H1 (cell line): ENCODE measurements around the gene CKM. TPM values are rescaled to one million over a fixed set of nuclear protein-coding genes. Genes with fewer than 3 reads are reported as not detected.

Experiments used
- CTCF ChIA-PET: fragments of 300-600 bp; sonication (Branson Sonifier 250); formaldehyde crosslinking; loops from one replicate; lab custom pipeline; 2021; ENCODE audit not compliant: partially characterized antibody; lab: Charles Lee
- POLR2A ChIA-PET: fragments of 300-600 bp; sonication (Branson Sonifier 250); formaldehyde crosslinking; loops from one replicate; lab custom pipeline; 2021; ENCODE audit warnings: inconsistent platforms; ENCODE audit not compliant: partially characterized antibody; lab: Charles Lee
- DNase-seq, 2 experiments: peaks; one replicate each; pipeline versions ENCODE4 v3.0.0 to v3.0.0-alpha.2; 2010 to 2022; ENCODE audit warnings: low spot score in 2 of 2, low read depth in 1 of 2, mixed read lengths in 1 of 2
- FAIRE-seq: peaks from 2 replicates; lab custom pipeline; 2011; peaks lifted over from hg19 to GRCh38; lab: Jason Lieb, UNC
- H2AFZ ChIP-seq: 2 replicates; pipeline ENCODE4 v1.8.1; 2012; ENCODE audit warnings: low read length, inconsistent platforms
- H2AK5ac ChIP-seq: 2 replicates; pipeline ENCODE4 v1.6.1; 2013; ENCODE audit warnings: low read depth, low read length
- H2BK120ac ChIP-seq: replicated peaks from 2 replicates; pipeline ENCODE3; 2013; ENCODE audit warnings: low read depth, low read length, inconsistent platforms
- H2BK12ac ChIP-seq: 2 replicates; pipeline ENCODE4 v1.6.1; 2013; ENCODE audit warnings: low read depth, low read length
- H2BK15ac ChIP-seq: 2 replicates; pipeline ENCODE4 v1.6.1; 2013; ENCODE audit warnings: low read length
- H2BK20ac ChIP-seq: 2 replicates; pipeline ENCODE4 v1.6.1; 2013; ENCODE audit warnings: low read length
- H2BK5ac ChIP-seq: 2 replicates; pipeline ENCODE4 v1.6.1; 2013; ENCODE audit warnings: low read depth, low read length
- H3K14ac ChIP-seq: 2 replicates; pipeline ENCODE4 v1.6.1; 2013; ENCODE audit warnings: inconsistent platforms; ENCODE audit not compliant: insufficient read length
- H3K18ac ChIP-seq: 2 replicates; pipeline ENCODE4 v1.6.1; 2013; ENCODE audit warnings: low read length; ENCODE audit errors: extremely low read depth
- H3K23ac ChIP-seq: 2 replicates; pipeline ENCODE4 v1.6.1; 2013; ENCODE audit warnings: inconsistent platforms; ENCODE audit not compliant: insufficient read length
- H3K23me2 ChIP-seq: 2 replicates; pipeline ENCODE4 v1.6.1; 2013; ENCODE audit warnings: low read depth, low read length
- H3K27ac ChIP-seq: 2 replicates; pipeline ENCODE4 v1.6.1; 2011; ENCODE audit warnings: low read depth, low read length, inconsistent platforms
- H3K27me3 ChIP-seq, 4 experiments: replicated peaks in 1 of 4; 1 replicate in 1 of 4; 2 replicates in 3 of 4; pipeline versions ENCODE4 v1.6.1 to v1.8.1; 2011 to 2013; ENCODE audit warnings: low read length in 3 of 4, mild to moderate bottlenecking in 3 of 4, inconsistent platforms in 2 of 4, mixed read lengths in 2 of 4, moderate library complexity in 1 of 4; ENCODE audit not compliant: control insufficient read depth in 3 of 4, insufficient read depth in 3 of 4; ENCODE audit errors: extremely low read depth in 1 of 4
- H3K36me3 ChIP-seq, 4 experiments: 2 replicates each; pipeline versions ENCODE4 v1.6.1 to v1.8.1; 2011 to 2013; ENCODE audit warnings: mild to moderate bottlenecking in 4 of 4, low read length in 3 of 4, moderate library complexity in 2 of 4, control low read depth in 1 of 4, inconsistent platforms in 1 of 4; ENCODE audit not compliant: insufficient read depth in 4 of 4, control insufficient read depth in 2 of 4
- H3K4ac ChIP-seq: replicated peaks from 2 replicates; pipeline ENCODE3; 2013; ENCODE audit warnings: low read length, low read depth, mixed read lengths, inconsistent platforms; ENCODE audit not compliant: insufficient read length
- H3K4me1 ChIP-seq, 4 experiments: replicated peaks in 1 of 4; 1 replicate in 1 of 4; 2 replicates in 3 of 4; pipeline versions ENCODE4 v1.6.1 to v1.8.1; 2011 to 2013; ENCODE audit warnings: low read length in 3 of 4, inconsistent platforms in 2 of 4, mixed read lengths in 1 of 4; ENCODE audit not compliant: insufficient read depth in 4 of 4, control insufficient read depth in 3 of 4
- H3K4me2 ChIP-seq, 2 experiments: 2 replicates each; pipeline versions ENCODE4 v1.6.1 to v1.8.1; 2011 to 2013; ENCODE audit warnings: low read depth in 2 of 2, low read length in 2 of 2, control low read depth in 1 of 2, inconsistent platforms in 1 of 2, mild to moderate bottlenecking in 1 of 2; ENCODE audit not compliant: insufficient read depth in 1 of 2
- H3K4me3 ChIP-seq, 4 experiments: fragments of 200-600, 300-600 bp in 1 of 4; sonication (generic), shearing (Covaris generic), sonication (Bioruptor Twin) in 1 of 4; 2 replicates each; pipeline versions ENCODE4 v1.5.1 to v1.8.1; 2011 to 2016; ENCODE audit warnings: low read length in 4 of 4, low read depth in 3 of 4, control low read depth in 2 of 4, inconsistent platforms in 2 of 4, mild to moderate bottlenecking in 2 of 4, mixed read lengths in 1 of 4, moderate library complexity in 1 of 4; ENCODE audit not compliant: insufficient read depth in 2 of 4; ENCODE audit errors: extremely low read depth in 1 of 4
- H3K56ac ChIP-seq: replicated peaks from 2 replicates; pipeline ENCODE3; 2013; ENCODE audit warnings: low read depth, mild to moderate bottlenecking, mixed read lengths, low read length, inconsistent platforms; ENCODE audit not compliant: insufficient read length
- H3K79me1 ChIP-seq: 2 replicates; pipeline ENCODE4 v1.6.1; 2013; ENCODE audit warnings: low read depth, low read length, control low read depth
- H3K79me2 ChIP-seq, 2 experiments: 2 replicates each; pipeline versions ENCODE4 v1.6.1 to v1.8.1; 2012 to 2013; ENCODE audit warnings: low read length in 2 of 2, mild to moderate bottlenecking in 2 of 2, inconsistent platforms in 1 of 2; ENCODE audit not compliant: insufficient read depth in 2 of 2, control insufficient read depth in 1 of 2
- H3K9ac ChIP-seq, 4 experiments: replicated peaks in 1 of 4; 1 replicate in 1 of 4; 2 replicates in 3 of 4; pipeline versions ENCODE4 v1.6.1 to v1.8.1; 2011 to 2013; ENCODE audit warnings: low read depth in 3 of 4, low read length in 3 of 4, control low read depth in 2 of 4, mild to moderate bottlenecking in 2 of 4, moderate library complexity in 2 of 4, inconsistent platforms in 1 of 4; ENCODE audit errors: extremely low read depth in 1 of 4
- H3K9me3 ChIP-seq, 2 experiments: 2 replicates each; pipeline versions ENCODE4 v1.6.1 to v1.8.1; 2012 to 2013; ENCODE audit warnings: mild to moderate bottlenecking in 2 of 2, moderate library complexity in 2 of 2, control low read depth in 1 of 2, inconsistent platforms in 1 of 2, low read depth in 1 of 2, low read length in 1 of 2, mixed read lengths in 1 of 2; ENCODE audit not compliant: insufficient read depth in 2 of 2
- H4K20me1 ChIP-seq, 2 experiments: replicated peaks in 1 of 2; 2 replicates each; pipeline versions ENCODE3 to v1.8.1; 2011 to 2013; ENCODE audit warnings: inconsistent platforms in 2 of 2, low read length in 2 of 2, mild to moderate bottlenecking in 1 of 2; ENCODE audit not compliant: insufficient read depth in 2 of 2, control insufficient read depth in 1 of 2
- H4K5ac ChIP-seq: 2 replicates; pipeline ENCODE4 v1.6.1; 2013; ENCODE audit warnings: low read length, low read depth, mixed read lengths, inconsistent platforms; ENCODE audit not compliant: insufficient read length
- H4K8ac ChIP-seq: 2 replicates; pipeline ENCODE4 v1.8.0; 2013; ENCODE audit warnings: mild to moderate bottlenecking, moderate library complexity, low read length, inconsistent platforms; ENCODE audit not compliant: insufficient read depth; ENCODE audit errors: extremely low read depth
- H4K91ac ChIP-seq: replicated peaks from 2 replicates; pipeline ENCODE3; 2013; ENCODE audit warnings: low read length, mixed read lengths, inconsistent platforms; ENCODE audit not compliant: insufficient read length
- GTF2F1 ChIP-seq: IDR thresholded peaks from 2 replicates; pipeline ENCODE4 v1.6.1; 2012; ENCODE audit warnings: low read depth, low read length, improper control_type of control experiment, borderline replicate concordance
- NANOG ChIP-seq: IDR thresholded peaks from 2 replicates; pipeline ENCODE4 v1.6.1; 2011; ENCODE audit warnings: low read length, low read depth, mild to moderate bottlenecking, inconsistent platforms; ENCODE audit not compliant: insufficient read depth, poor library complexity, severe bottlenecking
- WGBS, 2 experiments: shearing (Covaris generic) in 1 of 2; methylation state at CpG; one replicate each; pipeline versions ENCODE4 v1.1.6 to v1.1.7; 2013 to 2015; ENCODE audit warnings: low lambda C conversion rate in 2 of 2, mixed read lengths in 2 of 2, inconsistent platforms in 1 of 2, low coverage in 1 of 2, missing lambda C conversion rate in 1 of 2; ENCODE audit not compliant: insufficient replicate concordance in 2 of 2, insufficient coverage in 1 of 2, insufficient read length in 1 of 2; ENCODE audit errors: extremely low coverage in 1 of 2, missing lambda C conversion rate in 1 of 2; 5-methylcytosine and 5-hydroxymethylcytosine counted together
- polyA plus RNA-seq, 7 experiments: library from polyadenylated mRNA; depleted of rRNA in 3 of 7; stranded (reverse) in 5 of 7; unstranded in 2 of 7; fragments of >200 nt in 5 of 7; fragments of 200-250 nt in 2 of 7; gene quantifications; 1 replicate in 5 of 7; 2 replicates in 1 of 7; 4 replicates in 1 of 7; pipeline versions ENCODE4 v1.2.1 to v1.2.3, GENCODE V29; 2011 to 2013; ENCODE audit warnings: missing spikeins in 2 of 7, mixed read lengths in 2 of 7
- total RNA-seq: library from RNA; stranded (reverse); fragmentation: NEBNext Ultra II Directional; extraction: Animal tissue kit (Norgen Biotek cat#: 25700); gene quantifications from 2 replicates; pipeline ENCODE4 v1.2.1, GENCODE V29; 2021

Gene CKM
- total and polyA plus RNA-seq, 2 of the 8 experiments (the other 6 are each of a cell fraction or from before 2014, with no cell fraction given): 0.08 TPM; not detected in 1

DNA sequence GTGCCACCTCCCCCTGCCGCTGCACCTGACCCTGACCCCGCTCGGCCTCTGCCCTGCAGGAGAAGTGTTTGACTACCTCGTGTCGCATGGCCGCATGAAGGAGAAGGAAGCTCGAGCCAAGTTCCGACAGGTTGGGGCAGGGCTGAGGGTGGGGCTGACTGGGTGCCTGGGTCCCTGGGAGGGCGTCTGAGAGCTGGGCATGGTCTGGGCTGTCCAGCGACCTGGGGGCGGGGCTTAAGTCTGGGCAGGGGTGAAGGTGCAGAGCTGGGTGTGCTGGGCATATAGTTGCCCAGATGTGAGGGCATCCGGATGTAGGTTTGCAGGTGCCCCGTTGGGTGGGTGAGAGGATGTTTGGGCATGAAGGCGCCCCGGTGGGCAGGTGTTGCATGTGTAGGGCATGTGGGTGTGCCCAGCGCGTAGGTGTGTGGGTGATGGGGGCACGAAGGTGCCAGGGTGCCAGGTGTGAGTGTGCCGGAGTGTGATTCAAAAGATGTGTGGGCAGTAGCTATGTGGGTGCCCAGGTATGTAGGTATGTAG is 57.8 kb downstream of the CKM start:
- H2AFZ ChIP-seq: no peak overlapping the region
- H3K18ac ChIP-seq: no peak overlapping the region
- H3K23me2 ChIP-seq: peaks cover 4% of the 10 kb centered on the region; the same call in 1 of the 2 replicates
- H3K79me2 ChIP-seq: no peaks in the 10 kb centered on the region
- H3K27me3 ChIP-seq: no peaks in the 10 kb centered on the region; a peak in 1 of 7 replicates
- H2BK20ac ChIP-seq: no peak overlapping the region
- H2BK5ac ChIP-seq: no peak overlapping the region
- no peaks in the 10 kb centered on the region for H3K4me1 ChIP-seq
- H2BK12ac ChIP-seq: no peak overlapping the region
- no peak overlapping the region for H2BK120ac ChIP-seq
- no peak overlapping the region for H4K5ac ChIP-seq
- no peak overlapping the region for H3K4me3 ChIP-seq
- H4K8ac ChIP-seq: no peak overlapping the region; the same call in 1 of the 2 replicates
- no peak for FAIRE-seq
- H3K79me1 ChIP-seq: no peaks in the 10 kb centered on the region
- no peak overlapping the region for H3K4ac ChIP-seq
- no peak overlapping the region for H3K23ac ChIP-seq
- TF ChIP-seq GTF2F1 (no peak), NANOG (no peak)
- ChIA-PET CTCF (interaction anchor here (2.1 kb wide), 1 partner anchor 16 kb away, joined by 7 read pairs; no protein-coding TSS in a partner anchor), POLR2A (interaction anchor here (1.3 kb wide), 1 partner anchor 10 kb away, joined by 3 read pairs; no protein-coding TSS in a partner anchor)
- peaks cover 0 to 11% of the 10 kb centered on the region in 2 experiments for H4K20me1 ChIP-seq
- no peak overlapping the region for H3K56ac ChIP-seq
- H2AK5ac ChIP-seq: no peak overlapping the region
- H3K27ac ChIP-seq: no peak overlapping the region
- DNase-seq: no peak
- H3K36me3 ChIP-seq: peaks cover 0 to 4% (median 0%) of the 10 kb centered on the region in 4 experiments; a peak in 1 of 8 replicates
- no peak overlapping the region for H3K9ac ChIP-seq
- no peak overlapping the region for H3K4me2 ChIP-seq
- H3K9me3 ChIP-seq: no peaks in the 10 kb centered on the region
- 82% methylated on average over 17 of the region's 19 CpGs; no CpG with 5 or more reads in 1 of the 2 experiments for WGBS, 2 experiments
- H3K14ac ChIP-seq: no peak overlapping the region
- no peak overlapping the region for H4K91ac ChIP-seq
- H2BK15ac ChIP-seq: no peak overlapping the region
